ENCODE data around the gene GCFC2. TPM values are rescaled to one million over a fixed set of nuclear protein-coding genes. Genes with fewer than 3 reads are reported as not detected.

The GCFC2 gene
- total and polyA plus RNA-seq, 2 of the 13 experiments (the other 11 are each of a cell fraction or from before 2014, with no cell fraction given): 26.8 to 49.0 TPM

DNA sequence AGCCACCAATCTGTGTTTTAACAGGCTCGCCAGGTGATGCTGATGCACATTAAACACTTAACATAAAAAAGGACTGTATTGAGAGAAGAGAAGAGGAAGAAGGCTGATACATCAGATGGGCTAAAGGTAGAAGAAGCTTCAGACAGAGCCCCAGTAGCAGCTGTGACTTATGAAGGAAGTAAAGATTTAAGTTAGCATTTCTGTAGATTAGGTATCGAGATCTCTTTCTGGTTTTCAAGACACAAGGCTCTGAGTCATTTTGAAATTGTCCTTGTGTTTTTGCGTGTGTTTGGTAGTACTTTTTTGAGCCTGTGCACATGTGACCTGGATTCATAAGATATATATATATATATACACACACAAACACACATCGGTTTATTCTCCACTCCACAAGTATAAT, 40.6 kb upstream of the GCFC2 start:
- in situ Hi-C loops (cut with HindIII; ENCODE audit: extremely low pct_ligation_motif_present, low pct_unique_long_range_greater_than_20kb) (no loop called here), intact Hi-C loops (cut with micrococcal nuclease; ENCODE audit: unreplicated experiment) (no loop called here)
- POLR2A ChIA-PET: no interaction called here
- no peak for FAIRE-seq
- Histone ChIP-seq H3K27me3 (ENCODE audit: control insufficient read depth in 1 of 2, insufficient read depth in 2 of 2, low read length in 2 of 2) (no peaks in the 10 kb centered on the region), H4K20me1 (ENCODE audit: insufficient read depth, low read length) (no peaks in the 10 kb centered on the region), H3K27ac (ENCODE audit: extremely low read length, insufficient read depth, low read length) (no peak overlapping the region), H3K4me1 (ENCODE audit: insufficient read depth, low read length) (no peaks in the 10 kb centered on the region), H3K36me3 (replicated peaks in 1 of 2; ENCODE audit: control insufficient read depth in 1 of 2, insufficient read depth in 2 of 2, low read length in 2 of 2) (no peaks in the 10 kb centered on the region), H3K79me2 (ENCODE audit: insufficient read depth, low read length) (no peaks in the 10 kb centered on the region), H2AFZ (ENCODE audit: low read length) (no peak overlapping the region), H3K4me2 (ENCODE audit: low read depth, low read length) (no peak overlapping the region), H3K9me3 (ENCODE audit: low read length) (no peaks in the 10 kb centered on the region), H3K9ac (ENCODE audit: insufficient read depth, low read depth, low read length) (no peak overlapping the region), H3K4me3 (replicated peaks in 1 of 3; ENCODE audit: insufficient read depth in 1 of 3, low read depth in 2 of 3, low read length in 3 of 3) (no peak overlapping the region)
- CTCF ChIA-PET (ENCODE audit: low intra/inter-chr PET ratio, low total read pairs): no interaction called here
- DNase-seq (ENCODE audit: low spot score): no peak
- ATAC-seq: no peak
- 7% methylated on average over 4 of the region's 4 CpGs for WGBS (ENCODE audit: low lambda C conversion rate)
- no peak for TF ChIP-seq BRCA1 (CRISPR knock-in tag; IDR thresholded peaks at IDR 0.05)
- TF ChIP-seq ZBTB42 (CRISPR knock-in tag; IDR thresholded peaks at IDR 0.05): no peak
- BruUV-seq (replicated peaks): no TSS peak

DNA sequence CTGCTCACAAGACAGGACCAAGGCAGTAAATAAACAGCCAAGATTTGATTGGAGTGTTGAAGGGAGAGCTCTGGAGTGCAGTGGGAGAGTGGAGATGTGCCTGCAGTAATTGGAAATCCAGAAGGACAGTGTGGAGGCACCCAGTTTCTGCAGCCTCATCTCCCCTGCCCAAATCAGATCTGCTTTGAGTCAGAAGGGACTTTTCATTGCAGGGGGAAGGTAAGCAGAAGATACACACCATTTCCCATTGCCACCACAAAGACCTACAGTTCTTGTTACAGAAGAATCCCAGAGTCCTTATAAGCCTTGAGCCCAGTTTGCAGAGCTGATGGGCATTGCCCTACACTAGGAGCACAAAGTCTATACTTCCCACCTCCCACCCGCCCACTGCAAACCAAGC, 27.2 kb upstream of the GCFC2 start:
- Histone ChIP-seq H3K27ac (ENCODE audit: extremely low read length, insufficient read depth, low read length) (no peak overlapping the region), H3K36me3 (replicated peaks in 1 of 2; ENCODE audit: control insufficient read depth in 1 of 2, insufficient read depth in 2 of 2, low read length in 2 of 2) (no peaks in the 10 kb centered on the region), H3K4me1 (ENCODE audit: insufficient read depth, low read length) (no peaks in the 10 kb centered on the region), H3K27me3 (ENCODE audit: control insufficient read depth in 1 of 2, insufficient read depth in 2 of 2, low read length in 2 of 2) (peaks cover 0 to 3% of the 10 kb centered on the region in 2 experiments; a peak in 1 of 5 replicates), H3K79me2 (ENCODE audit: insufficient read depth, low read length) (no peaks in the 10 kb centered on the region), H3K4me3 (replicated peaks in 1 of 3; ENCODE audit: insufficient read depth in 1 of 3, low read depth in 2 of 3, low read length in 3 of 3) (no peak overlapping the region), H3K9me3 (ENCODE audit: low read length) (peaks cover 2% of the 10 kb centered on the region; the same call in 1 of the 2 replicates), H3K9ac (ENCODE audit: insufficient read depth, low read depth, low read length) (no peak overlapping the region), H3K4me2 (ENCODE audit: low read depth, low read length) (no peak overlapping the region), H2AFZ (ENCODE audit: low read length) (no peak overlapping the region), H4K20me1 (ENCODE audit: insufficient read depth, low read length) (no peaks in the 10 kb centered on the region)
- ATAC-seq (no peak), DNase-seq (ENCODE audit: low spot score) (no peak), FAIRE-seq (no peak)
- intact Hi-C loops (cut with micrococcal nuclease; ENCODE audit: unreplicated experiment): no loop called here
- in situ Hi-C loops (cut with HindIII; ENCODE audit: extremely low pct_ligation_motif_present, low pct_unique_long_range_greater_than_20kb): no loop called here
- TF ChIP-seq ZNF136 (CRISPR knock-in tag; IDR thresholded peaks at IDR 0.05; ENCODE audit: low read depth) (no peak), ZNF207 (IDR thresholded peaks at IDR 0.05; ENCODE audit: borderline replicate concordance) (no peak), NCOA2 (CRISPR knock-in tag; IDR thresholded peaks at IDR 0.05) (no peak)
- ChIA-PET CTCF (ENCODE audit: low intra/inter-chr PET ratio, low total read pairs) (no interaction called here), POLR2A (no interaction called here)
- BruUV-seq (replicated peaks): no TSS peak
- WGBS (ENCODE audit: low lambda C conversion rate): 9% methylated on average over 1 of the region's 1 CpG
